ENCODE measurements around the gene SUPT3H.

Gene SUPT3H

DNA sequence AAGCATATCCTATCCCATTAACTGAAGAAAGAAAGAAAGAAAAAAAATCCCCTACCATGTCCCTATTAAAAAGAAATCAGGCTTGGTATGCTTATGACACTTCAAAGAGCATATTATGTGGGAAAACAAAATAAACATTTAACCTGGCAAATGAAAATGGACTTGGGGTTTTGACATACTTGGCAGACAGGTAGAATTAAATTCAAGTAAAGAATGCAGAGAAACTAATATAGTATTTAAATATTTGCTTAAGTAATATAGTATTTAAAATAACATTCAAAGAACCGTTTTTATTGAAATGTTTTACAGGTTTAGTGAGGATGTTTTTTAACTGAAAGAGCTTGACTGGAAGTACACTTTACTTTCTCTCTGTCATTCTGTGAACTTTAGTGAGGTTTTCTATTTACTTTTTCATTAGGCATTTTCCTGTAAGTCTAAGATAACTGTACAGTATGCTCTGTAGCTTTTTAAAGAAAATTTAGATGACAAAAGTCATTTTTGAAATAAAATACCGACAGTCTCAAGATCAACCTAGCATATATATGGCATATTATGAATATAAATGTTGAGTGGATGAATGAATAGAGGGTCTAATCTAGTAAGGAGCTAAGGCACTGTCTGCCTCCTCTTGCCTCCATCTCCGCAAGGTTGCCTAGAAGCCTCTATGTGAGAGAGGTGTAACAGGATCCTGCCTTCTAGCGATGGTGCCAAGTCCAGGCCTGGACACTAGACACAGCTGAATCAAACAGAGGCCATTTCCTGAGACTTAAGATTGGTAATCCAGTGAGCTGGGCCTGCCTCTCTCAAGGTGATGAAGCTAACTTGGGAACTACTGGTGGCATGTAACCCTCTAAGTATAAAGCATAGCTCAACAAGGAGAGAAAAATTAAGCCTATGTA, 394.0 kb downstream of the SUPT3H start:
- H3K4me1 ChIP-seq (ENCODE audit: control insufficient read depth, insufficient read depth, low read length): no peaks in the 10 kb centered on the region
- H3K36me3 ChIP-seq (ENCODE audit: control insufficient read depth in 2 of 2, insufficient read depth in 2 of 2, low read length in 2 of 2): no peaks in the 10 kb centered on the region
- H3K9me3 ChIP-seq (ENCODE audit: control insufficient read depth in 2 of 2, low read length in 2 of 2): no peaks in the 10 kb centered on the region
- no peaks in the 10 kb centered on the region for H3K27me3 ChIP-seq (ENCODE audit: control insufficient read depth in 1 of 2, insufficient read depth in 2 of 2, low read length in 2 of 2)
- H3K4me3 ChIP-seq (ENCODE audit: low read length in 2 of 2): no peak overlapping the region
- H3K9ac ChIP-seq (ENCODE audit: low read length in 2 of 2): no peak overlapping the region
- H3K27ac ChIP-seq (ENCODE audit: low read length): no peak overlapping the region

DNA sequence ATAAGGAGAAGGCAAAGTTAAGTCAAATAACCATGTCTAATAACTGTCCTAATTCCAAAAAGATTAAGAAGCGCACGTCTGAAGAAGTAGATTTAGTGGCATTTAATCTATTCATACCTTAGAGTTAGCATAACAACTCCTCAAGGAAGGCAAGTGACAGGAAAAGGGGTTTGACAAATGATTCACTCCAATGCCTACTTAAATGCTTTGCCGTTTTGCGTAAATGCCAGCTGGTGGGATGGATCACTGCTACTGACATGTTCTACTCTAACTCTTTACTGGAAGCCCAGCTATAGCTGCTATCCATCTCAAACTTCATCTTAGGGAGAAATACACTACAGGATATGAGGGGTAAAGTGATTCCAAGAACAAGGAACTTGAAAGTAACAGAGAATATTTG, 396.9 kb downstream of the SUPT3H start:
- no peaks in the 10 kb centered on the region for H3K36me3 ChIP-seq (ENCODE audit: control insufficient read depth in 2 of 2, insufficient read depth in 2 of 2, low read length in 2 of 2)

DNA sequence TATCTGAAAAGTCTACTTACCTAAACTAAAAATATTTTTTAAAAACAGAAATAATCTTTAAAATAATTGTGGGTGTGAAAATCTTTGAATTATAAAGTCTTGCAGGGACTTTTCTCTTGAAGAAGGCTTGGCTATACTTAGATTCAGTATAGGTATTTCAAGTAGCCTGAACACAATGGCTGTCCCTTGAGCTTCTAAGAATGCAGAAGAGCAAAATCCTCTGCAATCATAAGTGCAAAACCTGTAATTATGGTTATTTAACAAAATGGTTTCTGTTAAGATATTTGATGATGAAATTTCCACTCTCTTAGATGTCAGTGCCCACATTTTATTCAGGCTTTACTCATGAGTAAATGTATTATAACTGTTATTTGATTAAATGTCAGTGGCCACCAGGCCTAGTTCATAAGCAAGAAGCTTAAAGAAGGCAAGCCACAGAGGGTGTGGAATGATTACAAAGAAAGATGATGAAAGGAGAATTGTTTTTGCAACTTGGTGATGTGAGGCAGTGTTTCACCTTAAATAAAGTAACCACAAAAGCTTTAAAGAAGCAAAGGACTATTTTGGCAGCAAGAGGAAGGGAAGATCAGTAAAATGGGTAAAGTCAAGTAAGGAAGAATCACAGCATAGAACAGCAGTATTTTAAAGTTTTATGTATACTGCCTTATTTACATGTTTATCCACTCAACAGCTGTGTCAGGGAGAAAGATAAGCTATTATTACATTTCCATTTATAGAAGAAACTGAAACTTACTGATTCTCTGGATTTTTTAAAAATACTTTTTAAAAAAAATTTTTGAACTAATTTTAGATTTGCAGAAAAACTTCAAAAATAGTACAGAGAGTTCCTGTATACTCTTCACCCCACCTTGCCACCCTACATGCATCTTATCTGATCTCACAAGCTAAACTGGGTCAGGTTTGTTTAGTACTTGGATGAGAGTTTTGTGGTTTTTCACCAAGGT, 400.8 kb downstream of the SUPT3H start:
- Histone ChIP-seq H3K36me3 (ENCODE audit: control insufficient read depth in 2 of 2, insufficient read depth in 2 of 2, low read length in 2 of 2) (no peaks in the 10 kb centered on the region), H3K4me1 (ENCODE audit: control insufficient read depth, insufficient read depth, low read length) (no peaks in the 10 kb centered on the region), H3K9me3 (ENCODE audit: control insufficient read depth in 2 of 2, low read length in 2 of 2) (no peaks in the 10 kb centered on the region), H3K27ac (ENCODE audit: low read length) (no peak overlapping the region), H3K27me3 (ENCODE audit: control insufficient read depth in 1 of 2, insufficient read depth in 2 of 2, low read length in 2 of 2) (no peaks in the 10 kb centered on the region), H3K9ac (ENCODE audit: low read length in 2 of 2) (no peak overlapping the region), H3K4me3 (ENCODE audit: low read length in 2 of 2) (no peak overlapping the region)

More for the DNA sequence above, 396.9 kb downstream of the SUPT3H start:
- Histone ChIP-seq H3K9me3 (ENCODE audit: control insufficient read depth in 2 of 2, low read length in 2 of 2) (no peaks in the 10 kb centered on the region), H3K9ac (ENCODE audit: low read length in 2 of 2) (no peak overlapping the region), H3K27ac (ENCODE audit: low read length) (no peak overlapping the region), H3K4me1 (ENCODE audit: control insufficient read depth, insufficient read depth, low read length) (no peaks in the 10 kb centered on the region), H3K27me3 (ENCODE audit: control insufficient read depth in 1 of 2, insufficient read depth in 2 of 2, low read length in 2 of 2) (no peaks in the 10 kb centered on the region), H3K4me3 (ENCODE audit: low read length in 2 of 2) (no peak overlapping the region)

DNA sequence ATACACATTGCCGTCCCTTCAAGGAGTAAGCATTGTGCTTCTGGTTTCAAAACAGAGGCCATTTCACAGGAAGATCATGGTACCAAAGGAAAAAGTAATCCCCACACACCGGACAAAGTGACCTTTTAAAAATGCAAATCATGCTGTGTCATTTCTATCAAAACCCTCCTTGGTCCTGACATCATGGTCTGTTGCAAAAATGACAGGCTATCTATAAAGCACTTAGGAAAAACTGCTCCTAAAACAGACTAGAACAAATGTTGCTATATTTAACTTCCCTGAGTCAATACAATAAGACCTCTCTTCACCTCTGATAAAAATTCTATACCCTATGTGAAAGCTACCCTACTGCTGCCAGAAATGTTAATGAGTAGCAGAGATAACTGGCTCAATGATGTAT, 403.2 kb downstream of the SUPT3H start:
- Histone ChIP-seq H3K27ac (ENCODE audit: low read length) (no peak overlapping the region), H3K9me3 (ENCODE audit: control insufficient read depth in 2 of 2, low read length in 2 of 2) (no peaks in the 10 kb centered on the region), H3K9ac (ENCODE audit: low read length in 2 of 2) (no peak overlapping the region), H3K27me3 (ENCODE audit: control insufficient read depth in 1 of 2, insufficient read depth in 2 of 2, low read length in 2 of 2) (no peaks in the 10 kb centered on the region), H3K4me1 (ENCODE audit: control insufficient read depth, insufficient read depth, low read length) (no peaks in the 10 kb centered on the region), H3K4me3 (ENCODE audit: low read length in 2 of 2) (no peak overlapping the region), H3K36me3 (ENCODE audit: control insufficient read depth in 2 of 2, insufficient read depth in 2 of 2, low read length in 2 of 2) (no peaks in the 10 kb centered on the region)

DNA sequence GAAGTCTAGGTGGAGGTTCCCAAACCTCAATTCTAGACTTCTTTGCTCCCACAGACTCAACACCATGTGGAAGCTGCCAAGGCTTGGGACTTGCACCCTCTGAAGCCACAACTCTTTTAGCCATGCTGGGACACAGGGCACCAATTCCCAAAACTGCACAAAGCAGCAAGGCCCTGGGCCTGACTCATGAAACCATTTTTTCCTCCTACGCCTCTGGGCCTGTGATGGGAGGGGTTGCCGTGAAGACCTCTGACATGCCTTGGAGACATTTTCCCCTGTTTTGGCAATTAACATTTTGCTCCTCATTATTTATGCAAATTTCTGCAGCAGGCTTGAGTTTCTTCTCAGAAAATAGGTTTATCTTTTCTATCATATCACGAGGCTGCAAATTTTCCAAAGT, 405.0 kb downstream of the SUPT3H start:
- H3K9ac ChIP-seq (ENCODE audit: low read length in 2 of 2): no peak overlapping the region
- H3K4me1 ChIP-seq (ENCODE audit: control insufficient read depth, insufficient read depth, low read length): no peaks in the 10 kb centered on the region
- H3K27me3 ChIP-seq (ENCODE audit: control insufficient read depth in 1 of 2, insufficient read depth in 2 of 2, low read length in 2 of 2): no peaks in the 10 kb centered on the region

DNA sequence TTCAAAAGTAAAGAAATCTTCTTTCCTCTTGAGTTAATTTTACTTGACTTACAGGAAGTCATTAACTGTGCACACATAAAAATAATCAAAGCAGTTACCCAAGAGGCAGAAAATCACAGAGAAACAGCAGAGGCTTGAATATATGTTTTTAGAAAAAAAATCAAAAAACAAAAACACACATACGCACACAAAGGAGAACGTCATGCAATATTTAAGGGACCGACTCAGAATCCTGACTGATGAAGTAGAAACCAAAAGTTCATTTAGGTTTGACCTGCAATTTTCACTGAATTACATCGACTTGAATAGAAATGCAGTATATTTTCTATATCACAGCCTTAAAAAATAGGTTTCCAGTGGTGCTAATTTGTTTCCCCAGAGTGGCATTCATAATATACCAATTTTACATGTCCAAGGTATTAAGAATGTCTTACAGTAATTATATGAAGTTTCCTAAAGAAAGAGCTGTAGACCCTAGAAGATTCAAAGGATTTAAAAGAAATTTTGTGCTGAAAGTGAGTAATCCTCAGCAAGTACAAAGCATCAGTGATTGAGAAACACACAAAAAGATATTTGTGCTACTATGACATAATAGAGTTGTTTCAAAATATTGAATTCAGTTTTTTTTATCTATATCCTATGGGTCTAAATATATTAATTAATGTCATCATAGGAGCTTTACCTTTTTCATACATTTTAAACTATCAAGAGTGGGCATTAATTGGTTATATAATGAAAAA, 408.1 kb downstream of the SUPT3H start:
- Histone ChIP-seq H3K4me1 (ENCODE audit: control insufficient read depth, insufficient read depth, low read length) (no peaks in the 10 kb centered on the region), H3K9ac (ENCODE audit: low read length in 2 of 2) (no peak overlapping the region), H3K9me3 (ENCODE audit: control insufficient read depth in 2 of 2, low read length in 2 of 2) (no peaks in the 10 kb centered on the region), H3K36me3 (ENCODE audit: control insufficient read depth in 2 of 2, insufficient read depth in 2 of 2, low read length in 2 of 2) (no peaks in the 10 kb centered on the region), H3K27me3 (ENCODE audit: control insufficient read depth in 1 of 2, insufficient read depth in 2 of 2, low read length in 2 of 2) (no peaks in the 10 kb centered on the region), H3K27ac (ENCODE audit: low read length) (no peak overlapping the region), H3K4me3 (ENCODE audit: low read length in 2 of 2) (no peak overlapping the region)

More for the DNA sequence above, 405.0 kb downstream of the SUPT3H start:
- H3K36me3 ChIP-seq (ENCODE audit: control insufficient read depth in 2 of 2, insufficient read depth in 2 of 2, low read length in 2 of 2): no peaks in the 10 kb centered on the region
- H3K27ac ChIP-seq (ENCODE audit: low read length): no peak overlapping the region
- H3K4me3 ChIP-seq (ENCODE audit: low read length in 2 of 2): no peak overlapping the region
- H3K9me3 ChIP-seq (ENCODE audit: control insufficient read depth in 2 of 2, low read length in 2 of 2): no peaks in the 10 kb centered on the region

DNA sequence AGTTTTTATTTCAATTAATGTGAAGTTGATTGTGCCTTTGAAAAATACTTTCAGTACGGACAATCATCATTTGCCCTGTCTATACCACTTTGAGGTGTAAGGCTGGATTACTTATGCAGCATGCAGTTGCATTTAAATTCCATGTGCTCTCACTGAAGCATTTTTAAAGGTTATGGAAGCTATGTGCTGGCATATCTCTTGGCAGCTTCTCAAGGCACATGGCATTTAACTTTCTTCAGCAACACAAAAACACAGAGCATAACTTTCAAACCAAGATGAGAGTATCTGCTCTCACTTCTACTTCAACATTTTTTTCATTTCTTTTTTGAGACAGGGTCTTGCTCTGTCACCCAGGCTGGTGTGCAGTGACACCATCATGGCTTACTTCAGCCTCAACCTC, 410.3 kb downstream of the SUPT3H start:
- H3K4me1 ChIP-seq (ENCODE audit: control insufficient read depth, insufficient read depth, low read length): no peaks in the 10 kb centered on the region
- no peaks in the 10 kb centered on the region for H3K9me3 ChIP-seq (ENCODE audit: control insufficient read depth in 2 of 2, low read length in 2 of 2)
- no peaks in the 10 kb centered on the region for H3K36me3 ChIP-seq (ENCODE audit: control insufficient read depth in 2 of 2, insufficient read depth in 2 of 2, low read length in 2 of 2)
- no peaks in the 10 kb centered on the region for H3K27me3 ChIP-seq (ENCODE audit: control insufficient read depth in 1 of 2, insufficient read depth in 2 of 2, low read length in 2 of 2)
- no peak overlapping the region for H3K27ac ChIP-seq (ENCODE audit: low read length)
- H3K9ac ChIP-seq (ENCODE audit: low read length in 2 of 2): no peak overlapping the region
- H3K4me3 ChIP-seq (ENCODE audit: low read length in 2 of 2): no peak overlapping the region

DNA sequence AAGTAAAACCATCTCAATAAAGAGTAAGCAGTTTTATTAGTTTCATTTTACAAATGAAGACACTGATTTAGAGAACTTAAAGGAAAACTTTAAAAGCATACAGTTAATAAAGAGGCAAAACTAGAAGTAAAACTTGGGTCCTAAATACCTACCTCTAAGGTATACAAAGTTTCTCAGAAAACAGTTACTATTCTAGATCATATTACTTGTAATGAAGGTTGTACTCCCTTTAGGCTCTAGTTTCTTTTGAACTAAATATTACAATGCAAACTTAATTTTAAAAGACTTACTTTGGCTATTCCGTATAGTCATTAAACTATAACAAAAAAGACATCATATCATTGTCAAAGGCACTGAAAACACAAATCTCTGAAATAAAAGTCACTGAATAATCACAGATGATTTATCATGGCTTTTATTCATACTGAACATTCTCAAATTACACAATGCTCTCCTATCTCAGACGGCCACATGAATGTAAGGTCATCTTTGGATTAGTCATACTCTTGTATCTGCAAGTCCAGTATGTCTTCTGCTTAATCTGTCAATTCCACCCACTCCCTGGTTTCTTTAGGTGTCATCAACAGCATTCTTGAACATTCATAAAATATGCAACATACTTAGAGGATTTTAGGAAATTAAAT, 411.2 kb downstream of the SUPT3H start:
- Histone ChIP-seq H3K9ac (ENCODE audit: low read length in 2 of 2) (no peak overlapping the region), H3K36me3 (ENCODE audit: control insufficient read depth in 2 of 2, insufficient read depth in 2 of 2, low read length in 2 of 2) (no peaks in the 10 kb centered on the region), H3K4me1 (ENCODE audit: control insufficient read depth, insufficient read depth, low read length) (no peaks in the 10 kb centered on the region), H3K4me3 (ENCODE audit: low read length in 2 of 2) (no peak overlapping the region), H3K27ac (ENCODE audit: low read length) (no peak overlapping the region), H3K27me3 (ENCODE audit: control insufficient read depth in 1 of 2, insufficient read depth in 2 of 2, low read length in 2 of 2) (no peaks in the 10 kb centered on the region), H3K9me3 (ENCODE audit: control insufficient read depth in 2 of 2, low read length in 2 of 2) (no peaks in the 10 kb centered on the region)

DNA sequence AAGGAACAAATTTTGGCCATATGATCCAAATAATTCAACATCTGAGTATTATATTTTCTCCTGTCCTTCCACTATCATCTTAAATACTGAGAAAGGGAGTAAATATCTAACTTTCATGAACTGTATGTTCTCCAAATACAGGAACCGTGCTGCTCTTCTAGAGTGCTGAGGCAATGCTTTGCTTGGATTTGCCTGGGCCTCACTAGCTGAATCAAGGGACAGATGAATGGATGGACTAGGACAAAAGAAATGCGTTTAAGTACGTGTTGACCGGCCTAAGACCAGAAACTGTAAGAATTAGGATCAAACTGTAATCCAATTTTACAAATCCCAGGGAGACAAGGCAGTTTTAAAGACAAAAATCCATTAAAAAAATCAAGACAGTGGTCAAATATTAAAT, 412.0 kb downstream of the SUPT3H start:
- H3K4me3 ChIP-seq (ENCODE audit: low read length in 2 of 2): no peak overlapping the region
- no peak overlapping the region for H3K27ac ChIP-seq (ENCODE audit: low read length)
- no peaks in the 10 kb centered on the region for H3K36me3 ChIP-seq (ENCODE audit: control insufficient read depth in 2 of 2, insufficient read depth in 2 of 2, low read length in 2 of 2)
- no peaks in the 10 kb centered on the region for H3K4me1 ChIP-seq (ENCODE audit: control insufficient read depth, insufficient read depth, low read length)
- no peak overlapping the region for H3K9ac ChIP-seq (ENCODE audit: low read length in 2 of 2)
- no peaks in the 10 kb centered on the region for H3K27me3 ChIP-seq (ENCODE audit: control insufficient read depth in 1 of 2, insufficient read depth in 2 of 2, low read length in 2 of 2)
- no peaks in the 10 kb centered on the region for H3K9me3 ChIP-seq (ENCODE audit: control insufficient read depth in 2 of 2, low read length in 2 of 2)

DNA sequence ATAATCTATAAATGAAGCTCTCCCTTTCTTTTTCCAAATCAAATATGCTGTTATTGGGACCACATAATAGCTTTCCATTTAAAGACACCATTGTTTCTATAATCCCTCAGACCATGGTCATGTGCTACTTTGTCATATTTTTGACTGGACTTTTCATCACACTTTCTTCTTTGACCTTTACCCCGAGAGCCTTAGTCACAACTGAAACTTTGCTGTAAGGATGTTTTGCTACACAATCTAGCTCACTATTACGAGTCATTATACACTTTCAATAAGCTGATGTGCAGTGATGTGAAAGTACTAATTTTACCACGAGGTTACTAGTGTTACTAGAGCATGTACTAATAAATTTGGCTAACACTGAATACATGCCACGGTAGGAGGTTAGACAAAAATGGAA, 416.8 kb downstream of the SUPT3H start:
- Histone ChIP-seq H3K4me1 (ENCODE audit: control insufficient read depth, insufficient read depth, low read length) (no peaks in the 10 kb centered on the region), H3K27ac (ENCODE audit: low read length) (no peak overlapping the region), H3K27me3 (ENCODE audit: control insufficient read depth in 1 of 2, insufficient read depth in 2 of 2, low read length in 2 of 2) (no peaks in the 10 kb centered on the region), H3K36me3 (ENCODE audit: control insufficient read depth in 2 of 2, insufficient read depth in 2 of 2, low read length in 2 of 2) (no peaks in the 10 kb centered on the region), H3K9ac (ENCODE audit: low read length in 2 of 2) (no peak overlapping the region), H3K9me3 (ENCODE audit: control insufficient read depth in 2 of 2, low read length in 2 of 2) (no peaks in the 10 kb centered on the region), H3K4me3 (ENCODE audit: low read length in 2 of 2) (no peak overlapping the region)
